ENCODE data around the gene F12. TPM values are rescaled to one million over a fixed set of nuclear protein-coding genes. Genes with fewer than 3 reads are reported as not detected.
A peak's percentile ranks its signal among the peaks of the same experiment; 100 is the strongest.

The F12 gene
- polyA plus RNA-seq, 3 donors = 1.4 to 5.5 (median 1.5) TPM

DNA sequence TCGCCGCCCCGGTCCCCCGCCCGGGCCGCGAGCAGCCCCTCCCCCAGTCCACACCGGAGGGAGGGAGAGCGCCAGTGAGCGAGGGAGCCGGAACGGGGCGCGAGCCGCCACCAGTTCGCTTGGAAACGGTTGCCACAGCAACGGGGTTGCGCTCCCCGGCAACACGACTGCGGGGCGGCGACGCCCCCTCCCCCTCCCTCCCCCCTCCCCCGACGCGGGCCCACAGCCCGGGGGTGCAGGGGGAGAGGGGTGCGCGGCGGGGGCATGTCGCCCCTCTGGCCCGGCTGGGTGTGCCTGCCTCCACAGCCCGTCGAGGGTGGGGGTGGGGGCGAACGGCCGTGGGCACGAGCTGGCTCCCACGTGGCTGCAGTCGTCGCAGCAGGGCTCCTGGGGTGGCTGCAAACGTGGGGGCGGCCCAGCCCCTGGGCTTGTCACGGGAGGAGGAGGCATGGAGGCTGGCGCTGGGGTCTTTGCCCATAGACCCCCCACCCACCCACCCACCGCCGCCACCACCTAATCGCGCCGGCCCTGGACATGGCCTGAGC is 37.8 kb upstream of the F12 start:
- H2AFZ ChIP-seq (ENCODE audit: insufficient read depth, low read depth, low read length, poor library complexity, severe bottlenecking) = no peak overlapping the region
- H3K9me3 ChIP-seq (replicated peaks in 1 of 2; ENCODE audit: control insufficient read depth in 1 of 2, insufficient read depth in 1 of 2, low read length in 2 of 2) = no peaks in the 10 kb centered on the region
- H3K27ac Mint-ChIP-seq = peak overlapping the region in 1 of 7 donors; percentile 61
- H3K4me1 Mint-ChIP-seq = peaks cover 43% of the 10 kb centered on the region
- peaks cover 57% of the 10 kb centered on the region for H4K20me1 ChIP-seq (ENCODE audit: insufficient read depth, low read length)
- H3K4me2 ChIP-seq (replicated peaks; ENCODE audit: extremely low read depth, low read length, poor library complexity, severe bottlenecking) = peak overlapping the region; percentile 86
- DNase-seq = peak in 2 of 3 donors; percentile 31 to 43
- H3K36me3 ChIP-seq (replicated peaks in 1 of 2; ENCODE audit: control insufficient read depth in 1 of 2, insufficient read depth in 2 of 2, low read length in 2 of 2) = peaks cover 17% of the 10 kb centered on the region in 2 donors
- H3K9me3 Mint-ChIP-seq = peaks cover 0 to 4% (median 0%) of the 10 kb centered on the region in 7 donors
- H3K4me3 ChIP-seq (replicated peaks in 1 of 3; ENCODE audit: low read depth in 2 of 3, low read length in 3 of 3) = peak overlapping the region in 1 of 3 experiments; percentile 73
- peaks cover 38 to 57% of the 10 kb centered on the region in 2 donors for H3K4me1 ChIP-seq (ENCODE audit: control insufficient read depth in 1 of 2, insufficient read depth in 2 of 2, low read length in 2 of 2)
- H3K36me3 Mint-ChIP-seq = peaks cover 14 to 22% of the 10 kb centered on the region in 2 donors
- peaks cover 0 to 35% of the 10 kb centered on the region in 2 donors for H3K27me3 ChIP-seq (ENCODE audit: control insufficient read depth in 2 of 2, insufficient read depth in 2 of 2, low read length in 2 of 2)
- TF ChIP-seq, protein P1, sequence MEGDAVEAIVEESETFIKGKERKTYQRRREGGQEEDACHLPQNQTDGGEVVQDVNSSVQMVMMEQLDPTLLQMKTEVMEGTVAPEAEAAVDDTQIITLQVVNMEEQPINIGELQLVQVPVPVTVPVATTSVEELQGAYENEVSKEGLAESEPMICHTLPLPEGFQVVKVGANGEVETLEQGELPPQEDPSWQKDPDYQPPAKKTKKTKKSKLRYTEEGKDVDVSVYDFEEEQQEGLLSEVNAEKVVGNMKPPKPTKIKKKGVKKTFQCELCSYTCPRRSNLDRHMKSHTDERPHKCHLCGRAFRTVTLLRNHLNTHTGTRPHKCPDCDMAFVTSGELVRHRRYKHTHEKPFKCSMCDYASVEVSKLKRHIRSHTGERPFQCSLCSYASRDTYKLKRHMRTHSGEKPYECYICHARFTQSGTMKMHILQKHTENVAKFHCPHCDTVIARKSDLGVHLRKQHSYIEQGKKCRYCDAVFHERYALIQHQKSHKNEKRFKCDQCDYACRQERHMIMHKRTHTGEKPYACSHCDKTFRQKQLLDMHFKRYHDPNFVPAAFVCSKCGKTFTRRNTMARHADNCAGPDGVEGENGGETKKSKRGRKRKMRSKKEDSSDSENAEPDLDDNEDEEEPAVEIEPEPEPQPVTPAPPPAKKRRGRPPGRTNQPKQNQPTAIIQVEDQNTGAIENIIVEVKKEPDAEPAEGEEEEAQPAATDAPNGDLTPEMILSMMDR (IDR thresholded peaks at IDR 0.05) = no peak
- H3K27me3 Mint-ChIP-seq (ENCODE audit: low read depth in 3 of 3) = peaks cover 36 to 52% (median 36%) of the 10 kb centered on the region in 3 donors
- peak overlapping the region; percentile 61 for H3K9ac ChIP-seq (ENCODE audit: insufficient read depth, low read length, poor library complexity, severe bottlenecking)
- H3K4me3 Mint-ChIP-seq = peak overlapping the region in 1 of 2 donors; percentile 55
- intact Hi-C loops (cut with micrococcal nuclease) = no loop called here
- 0% methylated on average over 11 of the region's 52 CpGs for WGBS (ENCODE audit: insufficient coverage)
- no peaks in the 10 kb centered on the region for H3K79me2 ChIP-seq (ENCODE audit: insufficient read depth, low read length)
- no peak overlapping the region for H3K27ac ChIP-seq (ENCODE audit: low read depth in 1 of 2, low read length in 2 of 2)

DNA sequence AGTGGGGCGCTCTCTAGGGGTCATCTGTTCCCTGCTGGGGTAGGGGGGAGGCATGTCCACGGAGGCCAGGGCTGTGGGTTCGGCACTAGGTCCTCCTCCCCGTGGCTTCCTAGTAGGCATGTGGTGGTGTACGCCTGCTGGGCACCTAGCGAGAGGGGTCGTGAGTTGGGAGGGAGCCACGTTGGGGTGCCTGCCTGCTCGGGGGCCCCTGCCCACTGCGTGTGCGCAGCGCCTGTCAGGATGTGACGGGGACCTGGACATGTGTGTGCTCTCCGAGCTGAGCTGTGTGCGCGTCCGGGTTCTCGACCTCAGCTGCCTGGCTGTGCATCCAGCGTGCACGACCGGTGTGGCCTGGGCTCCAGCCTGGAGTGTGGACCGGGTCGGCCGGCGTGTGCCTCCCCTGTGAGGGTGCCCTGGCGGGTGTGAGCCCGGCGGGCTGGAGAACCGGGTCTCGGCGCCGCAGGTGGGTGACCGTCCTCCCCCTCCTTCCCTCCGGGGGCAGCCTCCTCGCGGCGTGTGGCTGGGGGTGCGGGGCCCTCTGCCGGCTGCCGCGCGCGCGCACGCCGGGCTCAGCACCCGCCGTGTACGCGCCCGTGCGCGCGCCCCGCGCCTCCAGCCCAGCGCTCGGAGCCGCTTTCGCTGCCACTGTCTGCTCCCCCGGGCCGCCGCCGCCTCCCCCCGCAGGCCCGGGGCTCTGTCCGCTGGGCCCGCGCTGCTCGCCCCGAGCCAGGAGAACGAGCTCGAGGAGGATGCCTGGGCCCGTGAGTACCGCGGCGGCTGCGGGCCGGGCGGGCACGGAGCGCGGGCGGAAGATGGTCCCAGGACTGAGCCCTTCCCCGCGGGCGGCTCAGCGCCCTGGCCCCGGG is 37.1 kb upstream of the F12 start, which contains the start of gene PRR7:
Gene PRR7 (plus strand): TSS at position 615 of the 866 bp plus-strand sequence. CDS start 8,254 bp downstream, outside the sequence.
- H2AFZ ChIP-seq (ENCODE audit: insufficient read depth, low read depth, low read length, poor library complexity, severe bottlenecking) = no peak within 1 kb of the TSS
- peaks cover 0 to 32% of the 10 kb centered on the region in 2 donors for H3K27me3 ChIP-seq (ENCODE audit: control insufficient read depth in 2 of 2, insufficient read depth in 2 of 2, low read length in 2 of 2)
- Mint-ChIP-seq H3K36me3 (peaks cover 20 to 25% of the 10 kb centered on the region in 2 donors), H3K27me3 (ENCODE audit: low read depth in 3 of 3) (peaks cover 32 to 48% (median 36%) of the 10 kb centered on the region in 3 donors), H3K27ac (peak within 1 kb of the TSS; percentile 42 to 84 (median 61)), H3K4me3 (peak within 1 kb of the TSS; percentile 66 to 73), H3K4me1 (peaks cover 41% of the 10 kb centered on the region), H3K9me3 (peaks cover 0 to 4% (median 0%) of the 10 kb centered on the region in 7 donors)
- H3K79me2 ChIP-seq (ENCODE audit: insufficient read depth, low read length) = no peaks in the 10 kb centered on the region
- intact Hi-C loops (cut with micrococcal nuclease) = no loop called here
- H3K4me1 ChIP-seq (ENCODE audit: control insufficient read depth in 1 of 2, insufficient read depth in 2 of 2, low read length in 2 of 2) = peaks cover 38 to 57% of the 10 kb centered on the region in 2 donors
- H3K9ac ChIP-seq (ENCODE audit: insufficient read depth, low read length, poor library complexity, severe bottlenecking) = peak within 1 kb of the TSS; percentile 61
- H3K36me3 ChIP-seq (replicated peaks in 1 of 2; ENCODE audit: control insufficient read depth in 1 of 2, insufficient read depth in 2 of 2, low read length in 2 of 2) = peaks cover 24% of the 10 kb centered on the region in 2 donors
- peak within 1 kb of the TSS; percentile 25 to 73 (median 25) for H3K4me3 ChIP-seq (replicated peaks in 1 of 3; ENCODE audit: low read depth in 2 of 3, low read length in 3 of 3)
- H3K4me2 ChIP-seq (replicated peaks; ENCODE audit: extremely low read depth, low read length, poor library complexity, severe bottlenecking) = peak within 1 kb of the TSS; percentile 86
- under 1% methylated on average over 87 of the region's 89 CpGs for WGBS (ENCODE audit: insufficient coverage)
- peak in 2 of 3 donors; percentile 51 to 55 for DNase-seq
- TF ChIP-seq, protein P1 (IDR thresholded peaks at IDR 0.05) = no peak
- peak within 1 kb of the TSS in 1 of 2 donors; percentile 45 for H3K27ac ChIP-seq (ENCODE audit: low read depth in 1 of 2, low read length in 2 of 2)
- H3K9me3 ChIP-seq (replicated peaks in 1 of 2; ENCODE audit: control insufficient read depth in 1 of 2, insufficient read depth in 1 of 2, low read length in 2 of 2) = no peaks in the 10 kb centered on the region
- peaks cover 64% of the 10 kb centered on the region for H4K20me1 ChIP-seq (ENCODE audit: insufficient read depth, low read length)
